NOMO-1 treated with DMSO at 0.1 percent for 48 hours (cell line): Measurements from ENCODE around the gene AVPR1B.

Source experiments
- DNase-seq: peaks from one replicate; lab custom pipeline; 2025; ENCODE audit not compliant: unreplicated experiment; lab: John Stamatoyannopoulos, UW

AVPR1B gene

DNA sequence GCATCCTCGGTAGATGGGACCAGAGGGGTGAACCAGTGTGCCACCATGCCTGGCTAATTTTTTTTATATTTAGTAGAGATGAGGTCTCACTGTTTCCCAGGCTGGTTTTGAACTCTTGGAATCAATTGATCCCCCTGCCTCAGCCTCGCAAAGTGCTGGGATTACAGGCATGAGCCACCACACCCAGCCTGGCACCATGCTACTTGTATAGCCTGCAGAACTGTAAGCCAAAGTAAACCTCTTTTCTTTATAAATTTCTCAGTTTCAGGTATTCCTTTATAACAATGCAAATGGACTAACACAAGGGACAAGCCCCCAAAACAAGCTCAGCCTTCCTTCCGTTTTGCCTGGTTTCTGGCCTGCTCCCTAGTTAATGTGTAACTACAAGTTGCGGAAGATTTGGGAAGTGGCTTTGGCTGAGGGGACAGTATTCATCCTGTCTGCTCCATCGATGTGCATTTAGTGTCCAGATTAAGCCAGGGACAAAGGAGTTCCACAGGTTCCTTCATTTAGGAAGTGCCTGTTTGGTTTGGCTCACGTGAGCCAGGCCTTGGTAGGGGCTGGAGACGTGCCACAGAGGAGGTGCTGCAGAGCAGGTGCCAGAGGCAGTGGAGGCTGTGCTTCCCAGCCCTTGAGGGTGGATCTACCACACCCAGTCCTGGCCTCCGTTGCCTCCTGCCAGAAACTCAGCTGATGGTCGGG, 4.4 kb downstream of the AVPR1B start:
- DNase-seq = no peak

DNA sequence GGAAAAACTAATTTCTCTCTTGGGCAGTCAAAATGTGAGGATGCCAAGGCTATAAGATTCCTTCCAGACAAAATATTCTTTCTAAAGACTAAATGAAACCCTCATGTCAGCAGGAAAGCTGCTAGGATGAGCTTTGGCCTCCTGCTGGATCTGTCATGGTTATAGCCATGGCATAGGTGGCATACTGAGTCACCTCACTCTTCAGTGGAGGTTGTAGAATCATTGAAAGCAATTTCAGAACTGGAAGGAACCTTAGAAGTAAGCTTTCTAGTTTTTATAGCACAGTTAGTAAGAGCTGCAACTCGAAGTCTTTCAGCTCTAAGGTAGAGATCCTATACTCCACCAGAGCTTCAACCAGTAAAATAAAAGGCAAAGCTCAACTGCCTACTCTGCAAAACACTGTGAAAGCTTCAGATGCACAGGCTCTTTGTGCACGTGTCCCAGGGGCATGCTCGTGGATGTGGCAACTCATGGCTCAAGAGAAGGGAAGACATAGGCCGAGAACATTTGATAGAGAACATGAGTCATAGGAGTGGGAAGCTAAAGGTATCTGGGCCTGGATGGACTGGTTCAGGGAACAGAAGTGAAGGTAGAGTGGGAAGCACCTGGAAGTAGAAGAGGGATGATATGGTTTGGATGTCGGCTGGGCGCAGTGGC, 5.8 kb downstream of the AVPR1B start:
- no peak for DNase-seq

DNA sequence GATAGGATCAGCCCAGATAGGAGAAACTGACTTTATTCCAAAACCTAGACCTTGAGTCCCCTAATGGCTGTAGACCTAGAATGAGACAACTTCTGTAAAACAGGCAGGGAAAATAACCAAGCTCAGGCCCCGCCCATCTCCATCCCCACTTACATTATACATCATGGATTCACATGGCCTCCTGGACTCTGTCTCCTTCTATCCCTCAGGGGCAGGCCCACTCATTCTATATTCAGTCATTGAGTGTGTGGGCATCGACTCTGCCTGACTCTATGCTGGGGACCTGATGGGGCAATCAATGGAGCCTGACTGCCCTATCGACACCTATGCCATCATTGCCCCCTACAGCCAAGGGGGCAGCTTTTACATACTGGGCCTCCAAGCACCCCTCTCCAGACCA, 6.4 kb downstream of the AVPR1B start:
- no peak for DNase-seq

DNA sequence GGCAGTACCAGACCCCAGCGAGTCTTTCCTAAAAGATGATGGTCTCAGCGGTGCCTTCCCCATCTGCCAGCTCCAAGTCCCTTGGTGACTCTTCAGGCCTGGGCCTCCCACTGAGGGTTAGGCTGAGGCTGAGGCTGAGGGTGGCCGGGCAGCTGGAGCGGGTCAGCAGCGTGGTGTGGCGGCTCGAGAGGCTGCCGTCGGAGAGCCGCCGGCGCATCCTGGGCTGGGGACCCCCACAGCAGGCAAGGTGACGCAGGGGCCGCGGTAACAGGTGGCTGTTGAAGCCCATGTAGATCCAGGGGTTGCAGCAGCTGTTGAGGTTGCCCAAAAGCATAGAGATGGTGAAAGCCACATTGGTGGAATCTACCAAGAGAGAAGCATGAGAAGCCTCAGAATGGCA, 7.0 kb downstream of the AVPR1B start:
- DNase-seq = no peak

DNA sequence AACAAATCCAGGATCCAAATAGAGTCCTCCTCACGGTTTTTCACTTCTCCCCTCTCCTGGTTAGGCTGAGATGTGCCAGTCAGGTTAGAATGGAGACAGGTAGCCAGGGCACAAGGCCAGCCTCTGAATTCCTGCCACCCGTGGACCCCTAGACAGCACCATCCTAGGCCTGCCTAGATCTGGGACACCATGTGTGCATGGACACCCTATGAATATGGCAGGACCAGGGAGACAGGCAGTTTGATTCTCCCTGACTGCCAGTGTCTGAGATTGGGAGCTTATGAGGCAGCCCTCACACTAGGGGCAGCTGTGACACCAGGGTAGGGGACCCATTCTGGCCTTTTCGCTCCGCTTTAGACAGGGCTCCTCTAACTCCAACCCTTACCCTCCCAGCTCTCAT, 7.5 kb downstream of the AVPR1B start:
- no peak for DNase-seq

DNA sequence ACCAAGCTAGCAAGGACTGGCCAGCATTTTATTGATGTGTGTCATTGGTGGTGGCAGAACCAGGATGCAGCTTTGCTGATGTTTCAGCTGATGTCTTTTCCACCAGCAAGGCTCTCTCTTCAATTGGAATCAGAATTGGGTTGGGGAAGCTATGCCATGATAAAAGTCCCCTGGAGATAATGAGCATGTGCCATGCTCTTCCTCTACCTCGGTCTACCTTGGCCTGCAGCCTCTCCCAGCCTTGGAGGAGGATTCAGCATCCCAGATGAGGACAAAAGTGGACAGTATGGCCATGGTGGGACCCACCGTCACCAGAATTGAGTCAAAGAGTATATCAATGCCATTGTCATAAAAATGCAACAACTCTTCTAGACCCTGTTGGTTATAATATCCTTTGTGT, 8.6 kb downstream of the AVPR1B start:
- no peak for DNase-seq

DNA sequence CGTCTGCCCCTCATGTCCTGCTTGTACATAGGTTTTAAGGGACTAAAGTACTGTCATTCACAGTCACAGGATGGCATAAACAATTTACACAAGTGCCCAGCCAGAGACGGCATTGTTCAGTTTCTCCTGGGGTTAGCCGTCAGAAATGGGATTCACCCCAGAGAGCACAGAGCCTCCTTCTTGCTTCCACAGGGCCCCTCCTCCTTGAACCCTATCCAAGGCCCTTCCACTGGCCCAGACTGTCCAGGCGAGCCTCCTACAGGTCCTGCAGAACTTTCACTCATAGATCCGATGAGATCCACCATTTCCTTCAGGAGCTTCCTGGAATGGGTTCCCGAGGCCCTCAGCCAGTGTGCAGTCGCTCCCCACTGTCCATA, 10.0 kb downstream of the AVPR1B start:
- no peak for DNase-seq

DNA sequence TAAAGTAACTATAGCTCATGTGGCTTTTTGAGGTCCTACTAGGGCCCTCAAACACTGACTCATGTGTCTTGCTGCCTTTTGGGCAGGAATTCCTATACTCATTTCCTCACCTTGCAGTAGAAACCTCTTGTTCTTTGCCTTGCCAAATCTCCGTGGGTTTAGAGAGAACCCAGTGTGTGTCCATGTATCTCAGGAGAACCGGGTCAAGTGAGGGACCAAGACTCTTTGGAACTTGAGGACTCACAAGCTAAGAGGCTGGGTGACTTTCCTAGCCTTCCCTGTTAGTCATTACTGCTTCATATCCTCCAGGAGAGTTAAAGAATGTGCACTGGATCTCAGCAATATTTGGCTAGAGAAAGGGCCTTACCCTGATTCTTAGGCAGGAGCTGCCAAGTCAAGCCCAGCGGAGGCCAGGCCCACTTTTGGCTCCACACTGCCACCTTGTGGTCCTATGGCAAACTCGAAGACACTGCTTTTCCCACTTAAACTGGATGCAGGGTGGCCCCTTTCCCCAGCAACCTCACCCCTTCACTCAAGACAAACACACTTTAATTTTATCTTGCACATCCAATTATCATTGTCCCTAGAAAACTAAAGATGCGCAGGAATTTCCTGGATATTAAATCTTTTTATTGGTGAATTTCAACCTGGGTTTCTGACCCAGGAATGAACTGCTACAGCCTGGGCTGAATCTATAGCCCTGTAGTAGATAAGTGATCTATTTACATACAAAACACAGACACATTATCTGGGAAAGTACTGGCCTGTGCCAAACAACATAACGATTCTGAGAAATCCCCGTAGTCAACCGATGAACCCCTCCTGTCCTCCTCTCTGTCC, 10.6 kb downstream of the AVPR1B start:
- peak; percentile 73 for DNase-seq

DNA sequence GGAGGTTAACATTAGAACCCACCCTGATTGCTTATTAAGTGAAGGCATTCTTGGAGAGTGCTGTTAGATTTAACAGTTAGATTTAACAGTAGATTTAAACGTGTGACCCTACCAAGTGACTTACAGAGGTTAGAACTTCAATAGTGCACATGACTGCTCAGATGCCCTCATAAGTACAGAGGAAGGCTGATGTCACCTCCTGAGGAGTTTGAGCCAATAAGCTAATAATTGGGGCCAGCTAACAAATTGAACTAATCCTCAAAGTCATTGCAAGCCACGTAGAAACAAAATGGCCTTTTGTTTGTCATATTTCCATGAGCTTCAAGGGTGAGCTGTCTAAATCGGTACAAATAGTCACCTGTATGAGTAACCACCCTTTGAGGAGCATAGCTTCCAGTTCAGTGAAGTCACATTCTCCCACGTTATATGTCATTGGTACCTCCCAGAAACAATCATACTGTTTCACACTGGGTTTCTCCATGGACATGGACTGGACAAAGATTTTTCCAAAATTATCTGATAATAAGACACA, 11.7 kb downstream of the AVPR1B start:
- no peak for DNase-seq

DNA sequence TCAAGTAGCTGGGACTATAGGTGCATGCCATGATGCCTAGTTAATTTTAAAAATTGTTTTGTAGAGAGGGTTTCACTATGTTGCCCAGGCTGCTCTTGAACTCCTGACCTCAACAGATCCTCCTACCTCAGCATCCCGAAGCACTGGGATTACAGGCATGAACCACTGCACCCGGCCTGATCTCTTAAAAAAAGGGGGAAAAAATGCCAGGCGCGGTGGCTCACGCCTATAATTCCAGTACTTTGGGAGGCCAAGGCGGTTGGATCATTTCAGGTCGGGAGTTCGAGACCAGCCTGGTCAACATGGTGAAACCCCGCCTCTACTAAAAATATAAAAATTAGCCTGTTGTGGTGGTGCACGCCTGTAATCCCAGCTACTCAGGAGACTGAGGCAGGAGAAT, 13.2 kb downstream of the AVPR1B start:
- DNase-seq = no peak

DNA sequence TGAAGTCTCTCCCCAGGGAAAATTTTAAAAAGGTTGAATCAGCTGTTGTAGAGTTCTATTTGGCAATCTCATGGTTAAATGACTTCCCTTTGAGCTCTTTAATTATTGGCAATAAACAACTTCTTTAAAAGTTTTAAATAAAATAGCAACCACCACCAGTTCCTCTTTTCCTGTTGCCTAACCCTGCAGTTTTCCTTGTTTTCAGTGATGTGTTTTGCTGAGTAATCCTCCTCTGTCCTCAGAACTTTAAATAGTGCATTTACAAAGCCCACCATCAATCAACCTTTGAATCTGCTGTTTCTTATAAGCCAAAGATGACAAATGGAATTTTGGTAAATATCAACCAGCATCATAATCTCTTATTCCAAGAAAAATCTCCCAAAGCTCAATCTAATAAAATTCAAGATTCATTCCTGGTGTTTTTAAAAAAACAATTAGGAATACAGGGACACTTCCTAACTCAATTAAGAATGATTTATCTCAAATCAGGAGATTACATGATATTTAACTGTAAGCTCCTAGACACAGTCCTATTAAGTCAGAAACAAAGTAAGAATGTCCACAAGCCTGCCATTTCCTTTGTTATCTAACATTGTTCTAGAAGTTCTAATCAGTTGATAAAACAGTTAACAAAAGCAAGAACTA, 14.8 kb downstream of the AVPR1B start:
- peak; percentile 94 for DNase-seq

DNA sequence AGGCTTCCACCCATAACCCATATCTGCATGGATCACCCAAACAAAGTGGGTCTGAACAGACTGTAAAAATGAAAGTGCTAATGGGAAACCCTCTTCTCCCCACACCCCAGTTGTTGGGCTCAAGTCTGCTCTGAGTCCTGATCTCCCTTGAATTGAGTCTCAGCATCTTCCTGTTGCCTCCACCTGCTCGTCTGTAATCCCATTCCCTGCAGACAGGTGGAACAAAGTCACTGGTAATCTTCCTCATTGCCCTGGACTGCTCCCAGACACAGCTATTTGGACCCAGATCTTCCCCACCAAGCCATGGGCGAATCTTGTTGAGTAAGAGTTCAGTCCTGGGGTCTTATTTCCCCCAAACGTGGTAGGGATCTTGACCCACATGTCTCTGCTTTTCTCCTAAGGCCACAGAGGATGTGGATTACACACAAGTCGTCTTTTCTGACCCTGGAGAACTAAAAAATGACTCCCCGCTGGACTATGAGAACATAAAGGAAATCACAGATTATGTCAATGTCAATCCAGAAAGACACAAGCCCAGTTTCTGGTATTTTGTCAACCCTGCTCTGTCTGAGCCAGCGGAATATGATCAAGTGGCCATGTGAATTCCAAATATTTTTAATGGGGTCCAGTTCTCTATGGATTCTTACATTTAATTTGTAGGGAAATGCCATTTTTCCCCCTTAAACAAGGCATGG, 15.7 kb downstream of the AVPR1B start:
- DNase-seq = no peak

DNA sequence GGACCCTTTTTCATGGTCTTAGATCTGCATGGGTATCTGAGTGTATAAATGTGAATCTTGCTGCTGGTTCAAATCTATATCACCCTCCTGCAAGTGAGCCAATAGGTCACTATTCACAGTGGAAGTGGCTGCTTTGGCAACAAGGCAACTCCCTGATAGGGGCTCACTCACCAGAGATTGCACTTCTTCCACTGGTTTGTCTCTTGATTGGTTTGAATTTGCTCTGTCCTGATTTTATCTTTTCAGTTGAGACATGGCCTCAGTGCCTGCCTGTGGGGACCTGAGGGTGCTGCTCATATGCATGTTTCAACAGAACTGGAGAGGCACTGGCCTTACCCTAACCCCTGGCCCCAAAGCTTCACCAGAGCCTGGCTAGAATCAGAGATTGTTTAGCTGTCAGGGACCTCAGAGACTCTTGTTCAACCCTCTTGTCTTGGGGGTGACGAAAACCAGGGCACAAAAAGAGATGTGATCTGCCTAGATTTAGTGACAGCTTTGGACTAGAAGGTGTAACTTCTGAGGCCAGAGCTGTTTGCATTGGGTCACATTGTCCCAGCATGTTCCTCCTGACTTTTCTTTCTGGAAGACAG, 16.9 kb downstream of the AVPR1B start:
- no peak for DNase-seq

DNA sequence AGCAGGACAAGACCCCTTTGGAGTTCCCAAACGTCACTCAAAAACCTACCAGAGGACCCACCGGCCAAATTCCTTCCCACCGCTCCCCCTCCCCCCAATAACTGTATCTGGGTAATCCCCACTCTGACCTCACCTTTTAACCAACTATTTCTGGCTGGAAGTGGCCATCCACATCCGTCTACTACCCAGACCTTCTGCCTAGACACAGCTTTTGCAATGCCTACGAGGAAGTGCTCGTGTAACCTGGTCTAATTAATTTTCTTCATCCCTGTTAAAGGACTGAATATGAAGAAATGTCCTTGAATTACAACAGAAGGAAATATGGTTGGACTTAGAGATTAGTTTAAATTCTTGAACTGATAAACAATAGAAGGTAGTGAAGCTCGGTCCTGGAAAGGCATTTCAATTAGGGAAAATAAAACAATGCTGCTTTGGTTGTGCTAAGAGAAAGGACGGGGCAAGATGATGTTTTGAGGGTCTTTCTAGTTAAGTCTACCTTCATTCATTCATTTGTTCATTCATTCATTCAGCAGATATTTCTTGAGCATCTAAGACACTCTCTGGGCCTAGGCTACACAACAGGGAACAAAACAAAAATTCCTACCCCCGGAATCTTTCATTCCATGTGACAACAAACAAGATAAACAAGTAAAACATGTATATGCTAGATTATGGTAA, 18.8 kb downstream of the AVPR1B start:
- peak; percentile 57 for DNase-seq

DNA sequence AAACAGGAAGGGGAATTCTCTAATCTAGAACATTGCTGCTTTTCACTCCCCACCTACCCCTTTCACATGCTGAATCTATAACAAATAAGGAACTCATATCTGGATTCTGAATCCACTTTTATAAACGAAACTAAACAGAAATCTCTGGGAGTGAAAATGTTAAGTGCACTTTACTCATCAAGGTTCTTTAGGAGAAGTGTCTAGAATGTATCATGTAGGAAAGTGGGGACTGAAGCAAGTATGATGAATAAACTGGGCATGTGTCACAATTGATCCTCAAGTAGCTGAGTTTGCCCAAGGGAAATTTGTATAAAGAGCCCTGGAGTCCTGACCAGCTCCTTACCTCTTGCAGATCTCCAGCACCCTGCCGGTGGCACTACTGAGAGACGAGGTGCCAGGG, 19.8 kb downstream of the AVPR1B start:
- peak; percentile 11 for DNase-seq

DNA sequence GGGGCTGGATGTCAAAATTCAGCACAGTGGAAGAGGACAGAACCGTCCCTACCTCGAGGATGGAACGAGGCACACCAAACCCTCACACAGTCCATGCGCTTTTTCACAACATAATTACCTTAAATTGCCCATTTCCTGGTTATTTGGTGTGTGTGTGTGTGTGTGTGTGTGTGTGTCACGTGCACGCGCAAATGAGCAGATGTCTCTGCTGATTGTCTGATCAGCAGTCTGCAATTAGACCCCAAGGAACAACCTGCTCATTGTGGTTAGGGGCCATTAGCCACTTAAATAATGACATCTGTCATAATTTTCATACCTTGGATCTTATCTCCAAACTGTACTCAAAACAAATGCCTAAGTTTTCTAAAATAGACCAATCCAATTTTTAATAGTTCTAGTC, 23.2 kb downstream of the AVPR1B start:
- peak; percentile 74 for DNase-seq

DNA sequence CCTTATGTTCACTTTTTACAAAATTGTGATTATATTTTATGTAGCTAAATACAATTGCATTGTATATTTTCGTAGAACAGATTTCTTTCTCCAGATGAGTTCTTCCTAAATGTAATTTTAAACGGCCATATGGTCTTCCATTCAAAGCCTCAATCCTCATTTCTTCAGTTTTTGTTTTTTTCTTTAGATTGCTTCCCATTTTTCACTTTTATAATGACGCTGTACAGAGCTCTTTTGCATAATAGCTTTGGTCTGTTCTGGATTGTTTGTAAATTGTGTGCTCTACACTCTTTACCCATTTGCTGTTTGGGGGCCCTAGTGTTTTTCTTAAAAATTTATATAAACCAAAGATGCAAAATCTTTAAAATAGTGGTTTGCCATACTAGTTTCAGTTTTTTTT, 27.8 kb downstream of the AVPR1B start:
- DNase-seq = peak; percentile 12

DNA sequence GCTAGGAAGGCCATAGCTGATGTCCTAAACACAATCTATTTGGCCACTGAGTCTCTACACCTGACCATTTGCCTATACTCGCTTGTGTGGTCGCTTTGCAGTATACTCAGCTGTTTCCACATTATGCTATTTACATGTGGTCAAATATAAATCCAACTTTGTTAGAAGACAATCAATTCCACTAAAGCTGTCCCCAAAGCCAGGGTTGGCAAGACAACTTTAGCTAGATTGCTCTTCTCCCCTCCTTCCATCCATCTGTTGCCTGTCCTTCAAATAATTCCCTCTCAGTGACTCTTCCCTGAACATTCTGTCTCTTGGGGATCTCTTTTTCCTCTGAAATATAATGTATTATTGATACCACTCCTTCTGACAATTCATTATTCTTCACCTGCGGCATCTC, 30.1 kb downstream of the AVPR1B start:
- DNase-seq = no peak

DNA sequence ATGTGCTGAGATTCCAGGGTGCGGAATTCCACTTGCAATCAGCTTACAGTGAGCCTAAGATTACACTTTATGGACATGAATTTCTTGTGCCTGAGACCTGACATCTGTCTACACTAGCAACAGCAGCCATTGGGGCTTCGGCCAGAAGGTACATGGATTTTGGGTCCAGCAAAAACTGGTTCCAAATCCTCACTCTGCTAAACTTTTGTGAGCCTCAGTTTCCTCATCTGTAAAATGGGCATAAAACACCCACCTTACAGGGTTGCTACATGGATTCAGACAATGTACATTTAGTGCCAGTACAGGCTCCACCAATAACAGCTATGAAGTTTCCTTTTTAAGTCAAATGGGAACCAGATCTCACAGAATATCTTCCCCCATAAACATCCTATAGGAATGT, 33.4 kb downstream of the AVPR1B start:
- no peak for DNase-seq
